CD4-positive, alpha-beta T cell treated with Interleukin-17A for 4 hours (primary cell): ENCODE measurements around the gene CD274.
"Not testable (repeated sequence)": the region's sequence is repeated elsewhere in the genome, so short reads cannot be mapped to it uniquely, and the experiment has no call there.

ENCODE experiments used
- DNase-seq: peaks from one replicate; pipeline ENCODE4 v3.0.0-alpha.2; 2020; ENCODE audit warnings: mixed read lengths

Gene CD274

GRCh38 chr9:5438301-5439162, 11.8 kb upstream of the CD274 start:
- DNase-seq = peak; percentile 20

- no peak for DNase-seq
Observed at GRCh38 chr9:5440426-5440825, 9.9 kb upstream of the CD274 start.

- no peak for DNase-seq
Observed at GRCh38 chr9:5441043-5441442, 9.3 kb upstream of the CD274 start.

GRCh38 chr9:5442400-5443011, 7.8 kb upstream of the CD274 start:
- DNase-seq = peak; percentile 46

- DNase-seq = no peak
Observed at GRCh38 chr9:5443850-5444249, 6.5 kb upstream of the CD274 start.

- not testable (repeated sequence) for DNase-seq
Observed at GRCh38 chr9:5445096-5445495, 5.2 kb upstream of the CD274 start.

- DNase-seq = no peak
Observed at GRCh38 chr9:5445886-5446285, 4.5 kb upstream of the CD274 start.

GRCh38 chr9:5446451-5447236, 3.7 kb upstream of the CD274 start:
- no peak for DNase-seq

- no peak for DNase-seq
Observed at GRCh38 chr9:5447337-5447736, 3.0 kb upstream of the CD274 start.

- no peak for DNase-seq
Observed at GRCh38 chr9:5448016-5448415, 2.3 kb upstream of the CD274 start.

- DNase-seq = no peak
Observed at GRCh38 chr9:5448461-5449435, 1.6 kb upstream of the CD274 start.

- DNase-seq = no peak
Observed at GRCh38 chr9:5449521-5450358, 602 bp upstream of the CD274 start.

- no peak for DNase-seq
Observed at GRCh38 chr9:5452286-5452609, 1.9 kb downstream of the CD274 start.

GRCh38 chr9:5453004-5453403, 2.7 kb downstream of the CD274 start:
- no peak for DNase-seq

- DNase-seq = no peak
Observed at GRCh38 chr9:5453673-5454072, 3.3 kb downstream of the CD274 start.

- DNase-seq = no peak
Observed at GRCh38 chr9:5455181-5455580, 4.8 kb downstream of the CD274 start.

- no peak for DNase-seq
Observed at GRCh38 chr9:5459289-5459829, 9.0 kb downstream of the CD274 start.

- no peak for DNase-seq
Observed at GRCh38 chr9:5460157-5460556, 9.8 kb downstream of the CD274 start.

GRCh38 chr9:5464831-5465330, 14.5 kb downstream of the CD274 start:
- not testable (repeated sequence) for DNase-seq

- DNase-seq = no peak
Observed at GRCh38 chr9:5466005-5466404, 15.7 kb downstream of the CD274 start.

GRCh38 chr9:5466766-5467165, 16.4 kb downstream of the CD274 start:
- DNase-seq = no peak
